HFFc6 (cell line): ENCODE measurements around the gene FCMR. TPM values are rescaled to one million over a fixed set of nuclear protein-coding genes. Genes with fewer than 3 reads are reported as not detected.

Experiments used
- DNase-seq: peaks from one replicate; pipeline ENCODE4 v3.0.0-alpha.2; 2018
- H3K27ac Mint-ChIP-seq: 2 replicates; pipeline ENCODE4 v1.8.0; 2020; ENCODE audit warnings: mild to moderate bottlenecking, mixed read lengths
- H3K27me3 Mint-ChIP-seq: 2 replicates; pipeline ENCODE4 v1.8.0; 2021; ENCODE audit warnings: mild to moderate bottlenecking, moderate library complexity, mixed read lengths; ENCODE audit not compliant: insufficient read depth
- H3K36me3 Mint-ChIP-seq: 2 replicates; pipeline ENCODE4 v1.8.0; 2021; ENCODE audit warnings: low read depth, mixed read lengths
- H3K4me1 Mint-ChIP-seq: 2 replicates; pipeline ENCODE4 v1.8.0; 2020; ENCODE audit warnings: low read depth, mixed read lengths
- H3K4me3 Mint-ChIP-seq: 2 replicates; pipeline ENCODE4 v1.8.0; 2020; ENCODE audit warnings: mild to moderate bottlenecking, moderate library complexity, mixed read lengths
- H3K9me3 Mint-ChIP-seq: 2 replicates; pipeline ENCODE4 v1.8.0; 2020; ENCODE audit warnings: mild to moderate bottlenecking, mixed read lengths
- total RNA-seq, 6 experiments: library from RNA; stranded (reverse); fragmentation: NEBNext Ultra II Directional; extraction: Animal tissue kit (Norgen Biotek cat#: 25700); gene quantifications; 2 replicates in 1 of 6; 3 replicates in 5 of 6; pipeline ENCODE4 v1.2.3, GENCODE V29; 2021
- TF ChIP-seq, protein P1 (sequence below): fragments of 200-600 bp; sonication (generic); IDR thresholded peaks from 2 replicates; pipeline ENCODE4 v1.5.0; 2021; ENCODE audit warnings: antibody characterized with exemption, mild to moderate bottlenecking

The FCMR gene
- total RNA-seq, 6 experiments from 2014 or later = 0.28 to 1.3 (median 0.67) TPM

DNA sequence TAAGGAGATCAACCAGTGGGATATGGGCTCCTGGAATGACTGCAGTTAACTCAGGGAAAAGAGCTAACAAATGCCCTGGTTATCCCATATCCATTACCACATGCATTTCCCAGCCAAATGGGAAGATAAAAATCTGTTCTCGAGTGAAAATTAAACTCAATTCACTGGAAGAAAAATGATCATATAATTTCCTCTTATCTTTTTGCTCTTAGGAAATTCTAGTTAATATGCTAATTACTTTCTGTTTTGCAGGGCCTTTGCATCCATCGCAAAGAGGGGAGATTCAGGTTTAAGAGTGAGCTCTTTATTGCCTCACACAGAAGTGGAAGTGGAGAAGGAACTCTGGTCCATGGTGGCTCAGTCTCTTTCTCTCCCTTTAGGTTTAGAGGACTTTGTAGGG is 28.4 kb downstream of the FCMR start:
- Mint-ChIP-seq H3K4me3 (no peak overlapping the region), H3K4me1 (peaks cover 90% of the 10 kb centered on the region), H3K27ac (no peak overlapping the region)

DNA sequence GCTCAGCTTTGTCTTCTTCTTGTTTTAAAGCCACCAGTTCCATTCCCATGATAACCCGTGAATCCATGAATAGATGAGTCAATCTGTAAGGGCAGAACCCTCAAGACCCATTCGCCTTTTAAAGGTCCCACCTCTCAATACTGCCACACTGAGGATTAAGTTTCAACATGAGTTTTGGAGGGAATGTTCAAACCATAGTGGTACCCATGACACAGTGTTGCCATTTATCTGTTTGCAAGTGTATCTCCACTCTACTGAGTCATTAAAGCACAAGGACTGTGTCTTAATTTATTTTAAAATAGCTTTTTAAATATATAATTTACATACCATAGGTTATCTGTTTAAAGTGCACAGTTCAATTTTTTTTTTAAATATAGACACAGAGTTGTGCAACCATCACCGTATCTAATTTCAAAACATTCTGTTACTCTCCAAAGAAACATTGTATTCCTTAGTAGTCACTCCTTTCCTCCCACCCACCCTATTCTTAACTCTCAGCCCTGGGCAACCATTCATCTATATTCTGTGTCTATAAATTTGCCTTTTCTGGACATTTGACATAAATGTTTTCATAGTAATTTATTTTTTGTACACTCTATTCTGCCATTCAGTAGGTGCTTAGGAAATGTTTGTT is 29.3 kb downstream of the FCMR start:
- no peak overlapping the region for H3K4me3 Mint-ChIP-seq
- no peaks in the 10 kb centered on the region for H3K36me3 Mint-ChIP-seq
- H3K27ac Mint-ChIP-seq = no peak overlapping the region
- no peaks in the 10 kb centered on the region for H3K9me3 Mint-ChIP-seq
- H3K4me1 Mint-ChIP-seq = peaks cover 90% of the 10 kb centered on the region
- peak; percentile 13 for DNase-seq
- TF ChIP-seq, protein P1, sequence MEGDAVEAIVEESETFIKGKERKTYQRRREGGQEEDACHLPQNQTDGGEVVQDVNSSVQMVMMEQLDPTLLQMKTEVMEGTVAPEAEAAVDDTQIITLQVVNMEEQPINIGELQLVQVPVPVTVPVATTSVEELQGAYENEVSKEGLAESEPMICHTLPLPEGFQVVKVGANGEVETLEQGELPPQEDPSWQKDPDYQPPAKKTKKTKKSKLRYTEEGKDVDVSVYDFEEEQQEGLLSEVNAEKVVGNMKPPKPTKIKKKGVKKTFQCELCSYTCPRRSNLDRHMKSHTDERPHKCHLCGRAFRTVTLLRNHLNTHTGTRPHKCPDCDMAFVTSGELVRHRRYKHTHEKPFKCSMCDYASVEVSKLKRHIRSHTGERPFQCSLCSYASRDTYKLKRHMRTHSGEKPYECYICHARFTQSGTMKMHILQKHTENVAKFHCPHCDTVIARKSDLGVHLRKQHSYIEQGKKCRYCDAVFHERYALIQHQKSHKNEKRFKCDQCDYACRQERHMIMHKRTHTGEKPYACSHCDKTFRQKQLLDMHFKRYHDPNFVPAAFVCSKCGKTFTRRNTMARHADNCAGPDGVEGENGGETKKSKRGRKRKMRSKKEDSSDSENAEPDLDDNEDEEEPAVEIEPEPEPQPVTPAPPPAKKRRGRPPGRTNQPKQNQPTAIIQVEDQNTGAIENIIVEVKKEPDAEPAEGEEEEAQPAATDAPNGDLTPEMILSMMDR = no peak
- H3K27me3 Mint-ChIP-seq = no peaks in the 10 kb centered on the region

More for the DNA sequence above, 28.4 kb downstream of the FCMR start:
- Mint-ChIP-seq H3K36me3 (no peaks in the 10 kb centered on the region), H3K27me3 (no peaks in the 10 kb centered on the region), H3K9me3 (no peaks in the 10 kb centered on the region)
- no peak for DNase-seq
- TF ChIP-seq, protein P1 = no peak

DNA sequence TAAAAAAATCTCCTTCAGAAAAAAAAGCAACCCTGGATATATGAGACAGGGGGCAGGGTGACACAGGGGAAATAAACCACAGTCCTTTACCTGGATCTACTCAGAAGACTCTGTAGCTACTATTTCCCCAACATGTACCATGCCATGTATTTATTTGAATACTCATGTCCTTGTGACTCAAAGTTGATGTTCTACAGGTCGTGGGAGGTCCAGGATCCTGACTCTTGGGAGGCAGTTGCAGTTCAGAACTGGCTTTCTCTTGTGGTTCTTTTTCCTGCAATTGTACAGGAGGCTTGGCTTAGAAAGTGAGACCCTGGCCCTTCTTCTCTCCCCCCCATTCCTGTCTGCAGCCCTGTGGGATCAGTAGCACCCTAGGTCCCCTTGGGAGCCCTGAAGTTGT is 30.3 kb downstream of the FCMR start:
- Mint-ChIP-seq H3K4me1 (peaks cover 88% of the 10 kb centered on the region), H3K4me3 (no peak overlapping the region)
- DNase-seq = no peak

DNA sequence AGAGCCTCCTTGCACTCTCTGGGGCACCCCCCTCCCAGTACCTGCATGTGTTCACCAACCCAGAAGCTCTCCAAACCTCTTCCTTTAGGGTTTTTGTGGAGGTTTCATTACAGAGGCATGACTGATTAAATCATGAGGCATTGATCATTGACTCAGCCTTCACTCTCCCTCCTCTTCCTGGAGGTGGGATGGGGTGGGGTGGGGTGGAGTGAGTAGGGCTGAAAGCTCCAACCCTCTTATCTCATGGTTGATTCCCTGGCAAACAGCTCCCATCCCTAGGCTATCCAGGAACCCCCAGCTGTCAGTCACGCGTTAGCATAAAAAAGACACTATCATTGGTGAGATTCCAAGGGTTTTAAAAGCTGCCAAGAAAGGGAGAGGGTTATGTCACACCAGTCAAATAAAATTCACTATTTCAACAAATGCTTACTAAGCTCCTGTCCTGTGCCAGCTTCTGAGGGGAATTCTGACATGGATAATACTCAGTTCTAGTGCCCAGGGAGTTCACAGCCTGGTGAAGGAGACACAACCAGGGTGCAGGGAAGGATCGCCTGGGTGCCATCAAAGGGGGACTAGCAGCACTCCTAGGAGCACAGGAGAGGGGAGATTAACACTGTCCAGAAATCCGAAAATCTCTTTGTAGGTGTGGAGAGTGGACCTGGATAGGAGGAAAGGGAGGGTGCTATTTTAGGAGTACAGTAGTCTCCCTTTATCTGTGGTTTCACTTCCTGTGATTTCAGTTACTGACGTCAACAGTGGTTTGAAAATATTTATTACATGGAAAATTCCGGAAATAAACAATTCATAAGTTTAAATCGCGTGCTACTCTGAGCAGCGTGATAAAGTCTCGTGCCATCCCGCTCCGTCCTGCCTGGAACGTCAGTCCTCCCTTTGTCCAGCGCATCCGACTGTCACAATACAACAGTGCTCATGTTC is 31.3 kb downstream of the FCMR start:
- peaks cover 78% of the 10 kb centered on the region for H3K4me1 Mint-ChIP-seq
- peak overlapping the region; percentile 81 for H3K27ac Mint-ChIP-seq
- TF ChIP-seq, protein P1 = no peak
- no peaks in the 10 kb centered on the region for H3K9me3 Mint-ChIP-seq
- H3K36me3 Mint-ChIP-seq = no peaks in the 10 kb centered on the region
- no peaks in the 10 kb centered on the region; the same call in 1 of the 2 replicates for H3K27me3 Mint-ChIP-seq
- DNase-seq = peak; percentile 43
- H3K4me3 Mint-ChIP-seq = peak overlapping the region; percentile 28

More for the DNA sequence above, 30.3 kb downstream of the FCMR start:
- no peaks in the 10 kb centered on the region for H3K36me3 Mint-ChIP-seq
- TF ChIP-seq, protein P1 = no peak
- no peaks in the 10 kb centered on the region; the same call in 1 of the 2 replicates for H3K27me3 Mint-ChIP-seq
- peak overlapping the region; percentile 62 for H3K27ac Mint-ChIP-seq
- H3K9me3 Mint-ChIP-seq = no peaks in the 10 kb centered on the region

DNA sequence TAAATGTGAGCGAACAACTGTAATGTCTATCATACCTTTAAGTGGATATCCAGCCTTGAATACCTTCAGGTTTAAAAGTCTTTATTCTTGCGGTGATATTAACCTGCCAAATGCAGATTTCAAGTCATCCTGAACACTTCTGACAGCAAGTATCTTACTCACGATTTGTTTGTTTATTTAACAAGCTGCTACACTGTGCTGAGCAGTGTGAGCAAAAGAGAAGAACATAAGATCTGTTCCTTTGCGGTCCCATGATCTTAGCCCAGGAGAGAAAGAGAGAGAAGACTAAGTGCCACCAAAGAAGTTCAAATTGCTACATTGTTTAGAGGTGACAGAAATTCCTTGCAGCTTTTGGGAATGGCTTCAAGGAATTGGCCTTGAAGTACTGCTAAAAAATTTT is 34.0 kb downstream of the FCMR start:
- H3K4me1 Mint-ChIP-seq = peaks cover 58% of the 10 kb centered on the region
- 0 out of 2 replicates have a peak overlapping the region, but pooled peaks have one; percentile 21 for H3K27ac Mint-ChIP-seq
- DNase-seq = peak; percentile 23

More for the DNA sequence above, 34.0 kb downstream of the FCMR start:
- H3K4me3 Mint-ChIP-seq = no peak overlapping the region
- no peaks in the 10 kb centered on the region; the same call in 1 of the 2 replicates for H3K27me3 Mint-ChIP-seq
- TF ChIP-seq, protein P1 = no peak
- no peaks in the 10 kb centered on the region for H3K9me3 Mint-ChIP-seq
- no peaks in the 10 kb centered on the region for H3K36me3 Mint-ChIP-seq
